ENCODE measurements around the gene TELO2.

The TELO2 gene

DNA sequence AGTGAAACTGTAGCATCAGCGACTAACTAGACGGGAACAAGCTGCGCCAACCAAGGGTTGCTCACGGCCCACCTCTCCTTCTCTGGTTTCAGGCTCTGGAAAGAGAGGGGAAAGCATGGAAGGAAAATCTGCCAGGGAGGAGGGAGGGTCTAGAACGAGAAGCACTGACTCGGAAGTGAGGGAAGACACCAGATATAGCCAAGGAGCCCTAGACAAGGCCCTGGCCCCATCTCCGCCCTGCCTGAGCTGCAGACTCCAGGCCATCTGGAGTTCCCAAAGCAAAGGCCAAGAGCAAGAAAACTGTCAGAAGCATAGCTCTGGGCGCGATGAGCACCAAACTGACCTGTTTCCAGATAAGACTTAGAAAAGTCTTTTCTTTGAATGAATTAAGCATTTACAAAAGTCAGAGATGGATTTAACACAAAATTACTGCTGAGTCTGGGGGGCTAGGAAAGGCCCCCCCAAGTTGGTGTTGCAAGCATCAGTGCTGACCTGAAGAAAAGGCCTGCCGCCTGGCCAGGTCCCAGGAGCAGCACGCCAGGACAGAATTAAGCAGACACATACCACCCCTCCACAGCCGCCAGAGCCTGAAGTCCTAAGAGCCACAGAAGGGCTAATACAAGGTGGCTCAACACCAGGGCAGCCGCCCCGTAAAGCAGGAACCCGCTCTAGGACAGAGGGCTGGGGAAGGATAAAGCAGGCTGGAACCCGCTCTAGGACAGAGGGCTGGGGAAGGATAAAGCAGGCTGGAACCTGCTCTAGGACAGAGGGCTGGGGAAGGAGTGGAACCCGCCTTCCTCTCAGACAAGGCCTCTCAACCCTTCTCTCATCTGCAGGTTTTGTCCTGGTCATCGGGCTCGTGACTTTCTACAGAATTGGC, 61.0 kb downstream of the TELO2 start:
- no peaks in the 10 kb centered on the region for H3K9me3 ChIP-seq (ENCODE audit: control insufficient read depth, insufficient read depth, low read depth, low read length)
- H3K27me3 ChIP-seq (ENCODE audit: control insufficient read depth, insufficient read depth, low read length): no peaks in the 10 kb centered on the region
- peaks cover 28% of the 10 kb centered on the region for H3K36me3 ChIP-seq (ENCODE audit: control insufficient read depth, insufficient read depth, low read length)
- peaks cover 5% of the 10 kb centered on the region; the same call in 1 of the 2 replicates for H3K4me1 ChIP-seq (ENCODE audit: control insufficient read depth, insufficient read depth, low read length)
- H3K9ac ChIP-seq (ENCODE audit: low read length): no peak overlapping the region
- H3K4me3 ChIP-seq (ENCODE audit: low read depth, low read length): no peak overlapping the region
- no peak overlapping the region for H3K27ac ChIP-seq (ENCODE audit: low read depth, low read length)

DNA sequence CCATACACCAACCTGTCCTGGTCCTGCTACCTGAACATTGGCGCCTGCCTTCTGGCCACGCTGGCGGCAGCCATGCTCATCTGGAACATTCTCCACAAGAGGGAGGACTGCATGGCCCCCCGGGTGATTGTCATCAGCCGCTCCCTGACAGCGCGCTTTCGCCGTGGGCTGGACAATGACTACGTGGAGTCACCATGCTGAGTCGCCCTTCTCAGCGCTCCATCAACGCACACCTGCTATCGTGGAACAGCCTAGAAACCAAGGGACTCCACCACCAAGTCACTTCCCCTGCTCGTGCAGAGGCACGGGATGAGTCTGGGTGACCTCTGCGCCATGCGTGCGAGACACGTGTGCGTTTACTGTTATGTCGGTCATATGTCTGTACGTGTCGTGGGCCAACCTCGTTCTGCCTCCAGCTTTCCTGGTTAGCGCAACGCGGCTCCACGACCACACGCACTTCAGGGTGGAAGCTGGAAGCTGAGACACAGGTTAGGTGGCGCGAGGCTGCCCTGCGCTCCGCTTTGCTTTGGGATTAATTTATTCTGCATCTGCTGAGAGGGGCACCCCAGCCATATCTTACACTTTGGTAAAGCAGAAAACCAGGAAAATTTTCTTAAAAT, 61.8 kb downstream of the TELO2 start:
- no peak overlapping the region for H3K9ac ChIP-seq (ENCODE audit: low read length)
- H3K27ac ChIP-seq (ENCODE audit: low read depth, low read length): no peak overlapping the region
- peaks cover 35% of the 10 kb centered on the region for H3K36me3 ChIP-seq (ENCODE audit: control insufficient read depth, insufficient read depth, low read length)
- H3K27me3 ChIP-seq (ENCODE audit: control insufficient read depth, insufficient read depth, low read length): no peaks in the 10 kb centered on the region
- peaks cover 5% of the 10 kb centered on the region; the same call in 1 of the 2 replicates for H3K4me1 ChIP-seq (ENCODE audit: control insufficient read depth, insufficient read depth, low read length)
- H3K4me3 ChIP-seq (ENCODE audit: low read depth, low read length): no peak overlapping the region
- no peaks in the 10 kb centered on the region for H3K9me3 ChIP-seq (ENCODE audit: control insufficient read depth, insufficient read depth, low read depth, low read length)

DNA sequence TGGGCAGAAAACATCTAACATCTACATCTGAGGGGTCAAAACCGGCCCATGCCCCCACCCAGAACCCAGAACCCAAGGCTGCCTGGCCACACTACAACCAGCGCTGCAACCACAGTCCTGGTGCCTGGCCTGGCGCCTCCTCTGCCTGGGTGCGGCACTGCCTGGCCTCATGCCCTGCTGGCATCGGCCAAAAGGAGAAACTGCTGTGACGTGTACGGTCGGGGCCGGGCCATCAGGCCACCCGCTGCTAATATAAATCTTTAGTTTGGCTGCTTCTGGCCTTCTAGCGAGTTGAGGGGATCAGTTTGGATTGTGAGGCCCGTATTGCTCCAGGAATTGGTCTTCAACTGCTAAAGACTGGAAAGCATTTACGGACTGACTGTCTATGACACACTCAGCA, 63.1 kb downstream of the TELO2 start:
- H3K4me1 ChIP-seq (ENCODE audit: control insufficient read depth, insufficient read depth, low read length): peaks cover 5% of the 10 kb centered on the region; the same call in 1 of the 2 replicates
- H3K27me3 ChIP-seq (ENCODE audit: control insufficient read depth, insufficient read depth, low read length): no peaks in the 10 kb centered on the region
- H3K36me3 ChIP-seq (ENCODE audit: control insufficient read depth, insufficient read depth, low read length): peaks cover 48% of the 10 kb centered on the region

DNA sequence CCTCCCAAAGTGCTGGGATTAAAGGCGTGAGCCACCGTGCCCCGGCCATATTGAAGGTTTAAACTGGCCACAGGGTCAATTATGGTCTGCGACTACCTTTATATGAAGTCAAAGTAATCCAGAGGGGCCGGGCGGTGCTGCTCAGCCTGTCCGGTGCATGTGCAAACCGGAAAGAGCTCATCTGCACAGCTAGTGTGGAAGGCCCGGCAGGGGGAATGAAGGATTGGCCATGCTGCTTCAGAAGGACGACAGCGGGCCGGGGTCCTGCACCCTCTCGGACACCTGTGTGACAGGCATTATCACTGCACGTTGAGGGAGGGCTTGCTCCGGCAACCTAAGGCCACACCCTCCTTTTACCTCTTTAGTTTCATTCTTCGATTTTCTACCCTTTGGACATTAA, 63.9 kb downstream of the TELO2 start:
- H3K36me3 ChIP-seq (ENCODE audit: control insufficient read depth, insufficient read depth, low read length): peaks cover 56% of the 10 kb centered on the region
- H3K4me3 ChIP-seq (ENCODE audit: low read depth, low read length): no peak overlapping the region
- H3K27me3 ChIP-seq (ENCODE audit: control insufficient read depth, insufficient read depth, low read length): no peaks in the 10 kb centered on the region
- no peak overlapping the region for H3K9ac ChIP-seq (ENCODE audit: low read length)
- no peaks in the 10 kb centered on the region for H3K9me3 ChIP-seq (ENCODE audit: control insufficient read depth, insufficient read depth, low read depth, low read length)
- peaks cover 5% of the 10 kb centered on the region; the same call in 1 of the 2 replicates for H3K4me1 ChIP-seq (ENCODE audit: control insufficient read depth, insufficient read depth, low read length)
- H3K27ac ChIP-seq (ENCODE audit: low read depth, low read length): no peak overlapping the region

More for the DNA sequence above, 63.1 kb downstream of the TELO2 start:
- Histone ChIP-seq H3K9me3 (ENCODE audit: control insufficient read depth, insufficient read depth, low read depth, low read length) (no peaks in the 10 kb centered on the region), H3K9ac (ENCODE audit: low read length) (no peak overlapping the region), H3K27ac (ENCODE audit: low read depth, low read length) (no peak overlapping the region), H3K4me3 (ENCODE audit: low read depth, low read length) (no peak overlapping the region)

DNA sequence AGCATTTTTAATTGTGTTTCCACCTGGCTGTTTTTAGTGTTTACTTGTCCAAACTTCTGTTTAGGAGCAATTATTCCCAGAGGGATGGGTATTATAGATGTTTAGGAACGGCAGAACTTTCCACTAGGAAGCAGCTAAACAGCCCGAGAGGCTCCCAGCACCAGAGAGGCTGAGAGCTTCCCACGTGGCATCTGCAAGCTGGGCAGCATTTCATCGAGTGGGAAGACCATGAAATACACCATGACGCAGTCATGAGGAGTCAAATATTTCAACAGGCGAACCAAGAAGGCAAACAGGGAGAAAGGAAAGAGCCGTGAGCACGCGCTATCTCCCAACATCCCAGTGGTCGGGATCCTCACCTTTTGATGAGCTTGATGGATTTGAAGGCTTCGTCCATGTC, 64.4 kb downstream of the TELO2 start:
- Histone ChIP-seq H3K4me3 (ENCODE audit: low read depth, low read length) (no peak overlapping the region), H3K4me1 (ENCODE audit: control insufficient read depth, insufficient read depth, low read length) (peaks cover 5% of the 10 kb centered on the region; the same call in 1 of the 2 replicates), H3K27me3 (ENCODE audit: control insufficient read depth, insufficient read depth, low read length) (no peaks in the 10 kb centered on the region), H3K9ac (ENCODE audit: low read length) (no peak overlapping the region), H3K36me3 (ENCODE audit: control insufficient read depth, insufficient read depth, low read length) (peaks cover 57% of the 10 kb centered on the region), H3K9me3 (ENCODE audit: control insufficient read depth, insufficient read depth, low read depth, low read length) (no peaks in the 10 kb centered on the region), H3K27ac (ENCODE audit: low read depth, low read length) (no peak overlapping the region)

DNA sequence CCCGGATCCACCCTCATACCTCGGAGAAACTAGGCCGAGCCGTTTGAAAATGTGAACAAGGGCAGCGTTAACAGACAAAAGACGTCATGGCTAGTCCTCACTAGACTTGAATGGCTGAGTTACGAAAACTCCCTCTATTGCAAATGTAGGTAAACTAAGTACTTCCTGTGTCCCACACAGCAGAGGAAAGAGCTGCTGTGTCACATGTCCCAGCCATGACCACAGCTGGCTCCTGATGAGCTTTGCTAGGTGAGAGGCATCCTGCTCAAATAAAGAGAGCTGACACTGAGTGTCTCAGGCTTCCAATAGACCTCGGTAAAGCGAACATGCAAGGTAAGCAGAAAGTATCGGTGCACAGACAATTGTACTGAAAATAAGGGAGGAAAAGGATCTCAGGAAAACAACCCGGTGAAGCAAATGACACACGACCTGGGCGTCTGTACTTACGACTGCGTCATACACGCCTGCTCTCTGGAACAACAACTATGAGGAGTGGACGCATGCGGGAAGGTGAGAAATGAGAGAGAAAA, 66.4 kb downstream of the TELO2 start:
- peaks cover 5% of the 10 kb centered on the region; the same call in 1 of the 2 replicates for H3K4me1 ChIP-seq (ENCODE audit: control insufficient read depth, insufficient read depth, low read length)
- no peaks in the 10 kb centered on the region for H3K27me3 ChIP-seq (ENCODE audit: control insufficient read depth, insufficient read depth, low read length)
- H3K4me3 ChIP-seq (ENCODE audit: low read depth, low read length): no peak overlapping the region
- peaks cover 63% of the 10 kb centered on the region for H3K36me3 ChIP-seq (ENCODE audit: control insufficient read depth, insufficient read depth, low read length)
- no peaks in the 10 kb centered on the region for H3K9me3 ChIP-seq (ENCODE audit: control insufficient read depth, insufficient read depth, low read depth, low read length)
- no peak overlapping the region for H3K27ac ChIP-seq (ENCODE audit: low read depth, low read length)
- H3K9ac ChIP-seq (ENCODE audit: low read length): no peak overlapping the region
